LNCAP (cell line): ENCODE results near the gene CAMK2A.

Source experiments
- CTCF ChIP-seq: fragments of 450-650 bp; IDR thresholded peaks from 2 replicates; pipeline ENCODE4 v1.5.1; 2017; ENCODE audit warnings: mild to moderate bottlenecking

CAMK2A gene

GRCh38 chr5:150189326-150189725 is 100.2 kb downstream of the CAMK2A start:
- TF ChIP-seq CTCF, result no peak

GRCh38 chr5:150188146-150188842 is 101.3 kb downstream of the CAMK2A start:
- no peak for TF ChIP-seq CTCF

- no peak for TF ChIP-seq CTCF
Observed at GRCh38 chr5:150186897-150187296, 102.7 kb downstream of the CAMK2A start.

GRCh38 chr5:150186137-150186536 is 103.4 kb downstream of the CAMK2A start:
- TF ChIP-seq CTCF, result no peak

GRCh38 chr5:150184990-150185912 is 104.3 kb downstream of the CAMK2A start:
- TF ChIP-seq CTCF, result no peak

GRCh38 chr5:150184006-150184405 is 105.6 kb downstream of the CAMK2A start:
- TF ChIP-seq CTCF, result no peak

GRCh38 chr5:150183436-150183835 is 106.1 kb downstream of the CAMK2A start:
- no peak for TF ChIP-seq CTCF
